GM19452 (cell line): ENCODE results near the gene RAD51B.
A peak's percentile ranks its signal among the peaks of the same experiment; 100 is the strongest.

Experiments
- ATAC-seq: cut with Tn5 transposase; IDR thresholded peaks from one replicate; pipeline ENCODE4 v1.9.1; 2021; ENCODE audit not compliant: unreplicated experiment

The RAD51B gene

GRCh38 chr14:68370057-68370360 lies 550.4 kb downstream of the RAD51B start:
- no peak for ATAC-seq

- ATAC-seq, result no peak
These were observed 552.8 kb downstream of the RAD51B start for GRCh38 chr14:68372368-68372767.

- no peak for ATAC-seq
These were observed 553.6 kb downstream of the RAD51B start for GRCh38 chr14:68373124-68373646.

DNA sequence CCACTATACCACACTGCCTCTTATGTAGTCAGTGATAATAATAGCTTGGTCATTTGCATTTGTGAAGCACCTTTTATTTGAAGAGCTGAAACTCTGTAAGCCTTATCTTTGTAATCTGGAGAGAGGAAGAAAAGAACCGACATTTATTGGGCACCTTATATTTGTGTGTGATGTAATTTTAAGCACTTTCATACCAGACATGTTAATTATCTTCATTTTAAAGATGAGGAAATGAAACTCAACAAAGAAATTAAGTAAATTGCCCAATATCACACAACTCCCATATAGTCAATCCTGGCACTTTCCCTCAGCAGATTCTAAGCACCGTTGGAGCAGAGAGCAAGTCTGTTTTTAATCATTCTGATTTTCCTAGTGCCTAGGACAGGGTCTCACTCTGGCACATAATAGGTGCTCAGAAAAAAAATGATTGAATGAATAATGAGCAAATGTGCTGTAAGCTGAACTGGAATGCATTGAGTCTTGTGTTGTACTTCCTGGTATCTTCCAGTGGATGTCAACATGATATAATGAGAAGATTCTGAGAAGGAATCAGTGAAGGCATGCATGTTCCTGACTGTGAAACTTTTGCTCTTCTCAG lies 554.4 kb downstream of the RAD51B start:
- no peak for ATAC-seq

- no peak for ATAC-seq
These were observed 555.1 kb downstream of the RAD51B start for GRCh38 chr14:68374682-68375081.

DNA sequence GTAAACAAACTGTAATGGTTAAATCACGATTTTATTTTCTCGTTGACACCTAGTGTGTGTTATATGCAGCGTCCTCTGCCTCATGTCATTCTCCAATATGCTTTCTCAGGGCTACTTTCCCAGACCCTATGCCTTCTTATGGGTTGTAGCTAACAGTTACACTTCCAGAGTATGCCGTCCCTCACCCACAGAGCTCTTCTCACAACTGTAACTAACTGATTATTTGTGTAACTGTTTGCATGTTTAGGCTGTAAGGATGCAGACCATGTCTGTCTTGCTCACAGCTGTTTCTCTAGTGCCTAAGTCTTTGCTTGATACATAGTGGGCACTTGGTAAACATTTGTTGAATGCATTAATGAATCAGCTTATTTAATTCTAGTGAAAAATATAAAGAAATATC lies 555.8 kb downstream of the RAD51B start:
- ATAC-seq, result no peak

DNA sequence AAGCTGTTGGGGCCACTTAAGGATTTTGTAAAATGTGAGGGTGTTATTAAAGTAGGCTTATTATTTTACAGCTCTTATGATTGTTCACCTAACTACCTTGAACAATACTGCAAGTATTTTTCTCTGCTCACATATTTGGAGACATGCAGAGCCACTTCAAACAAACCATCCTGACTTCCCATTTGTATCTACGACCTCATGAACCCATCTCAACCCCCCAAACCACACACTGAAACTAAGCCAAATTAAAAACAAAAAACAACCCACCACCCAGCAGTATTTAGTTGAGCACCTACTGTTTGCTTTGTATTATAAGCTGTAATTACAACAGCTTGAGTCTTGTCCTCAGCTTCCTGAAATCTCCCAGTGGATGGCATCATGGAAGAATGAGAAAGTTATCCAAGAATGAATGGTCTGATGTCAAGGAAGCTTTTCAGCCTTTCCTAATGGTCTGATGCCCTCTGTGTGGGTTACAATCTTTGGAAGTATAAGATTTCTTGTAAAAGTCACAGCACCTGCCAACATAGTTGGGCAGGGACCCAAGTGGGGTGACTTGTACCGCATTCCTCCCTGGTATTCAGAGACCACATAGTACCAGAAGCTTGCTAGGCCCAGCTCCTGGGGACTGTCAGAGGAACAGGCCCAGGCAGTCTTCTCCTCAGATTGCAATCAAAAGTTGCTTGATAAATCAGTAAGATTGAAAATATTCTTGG lies 556.6 kb downstream of the RAD51B start:
- ATAC-seq, result no peak

DNA sequence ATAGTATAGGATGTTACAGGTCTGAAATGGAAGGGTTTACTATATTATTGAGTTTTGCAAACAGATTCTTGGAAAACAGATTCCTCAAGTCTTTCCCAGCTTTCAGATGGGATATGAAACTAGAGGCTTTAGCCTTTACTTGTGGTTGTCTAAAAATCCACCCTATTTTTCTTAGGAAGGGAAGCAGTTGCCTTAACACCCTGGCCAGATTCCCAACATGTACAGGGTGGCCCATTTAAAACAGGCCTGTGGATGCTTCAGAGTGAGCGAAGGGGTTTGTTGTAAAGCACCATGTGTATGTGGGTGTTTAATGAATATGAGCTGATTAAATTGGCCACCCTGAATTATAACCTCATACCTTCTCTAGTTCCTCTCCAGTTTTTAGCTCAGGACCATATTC lies 557.4 kb downstream of the RAD51B start:
- ATAC-seq, result no peak

DNA sequence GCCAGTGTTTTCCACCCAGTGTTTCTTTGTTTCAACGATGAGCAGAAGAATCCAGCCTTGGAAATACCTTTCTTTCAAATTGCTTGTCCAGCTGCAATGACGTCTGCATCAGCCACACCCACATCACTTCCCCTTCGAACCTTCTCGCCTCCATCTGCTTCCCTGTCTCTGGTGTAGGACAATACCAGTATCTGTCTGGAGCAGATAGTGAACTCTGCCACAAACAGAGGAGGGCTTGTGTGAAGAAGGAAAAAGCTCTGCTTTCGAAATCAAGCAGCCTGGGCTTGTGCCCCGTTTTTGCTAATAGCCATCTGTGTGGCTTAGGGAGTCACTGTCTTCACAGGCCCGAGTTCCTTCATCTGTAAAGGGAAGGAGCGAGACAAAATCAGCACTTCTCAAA lies 557.9 kb downstream of the RAD51B start:
- no peak for ATAC-seq

GRCh38 chr14:68379510-68380328 lies 560.1 kb downstream of the RAD51B start:
- ATAC-seq, result no peak

DNA sequence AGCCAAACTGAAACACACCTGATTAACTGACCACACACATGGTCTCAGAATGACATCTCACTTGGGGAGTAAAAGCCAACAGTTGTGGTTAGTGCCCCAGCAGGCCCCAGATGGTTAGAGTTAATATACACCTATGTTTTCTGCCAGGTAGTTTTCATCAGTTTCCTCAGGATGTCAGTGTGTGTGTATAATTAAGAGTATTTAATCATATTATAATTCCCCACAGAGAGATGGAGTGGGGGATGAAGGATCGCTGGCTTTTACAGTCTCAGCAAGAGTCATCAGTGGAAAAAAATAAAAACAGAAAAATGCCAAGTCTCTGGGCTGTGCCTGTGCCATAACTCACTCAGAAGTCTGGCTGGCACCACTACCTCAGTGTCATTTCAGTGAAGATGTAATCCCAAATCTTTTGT lies 560.8 kb downstream of the RAD51B start:
- ATAC-seq, result peak; percentile 72

DNA sequence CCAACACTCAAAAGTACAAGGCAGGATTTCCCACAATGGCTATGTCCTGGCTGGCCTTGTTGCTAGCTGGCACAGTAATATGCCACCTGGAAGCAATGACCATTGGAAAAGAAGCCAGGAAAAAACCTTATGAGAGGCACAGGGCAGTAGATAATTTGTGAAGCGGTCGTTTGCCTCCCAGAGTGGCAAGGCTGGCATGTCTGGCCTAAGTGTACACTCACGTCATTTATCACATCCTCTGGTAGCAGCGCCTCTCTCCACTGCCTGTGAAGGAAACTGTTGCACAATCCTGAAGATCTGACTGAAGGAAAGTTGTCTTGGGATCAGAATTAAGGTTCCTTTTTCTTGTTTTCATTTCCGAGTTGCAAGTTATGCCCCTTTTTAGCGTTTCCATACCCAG lies 564.8 kb downstream of the RAD51B start:
- no peak for ATAC-seq

DNA sequence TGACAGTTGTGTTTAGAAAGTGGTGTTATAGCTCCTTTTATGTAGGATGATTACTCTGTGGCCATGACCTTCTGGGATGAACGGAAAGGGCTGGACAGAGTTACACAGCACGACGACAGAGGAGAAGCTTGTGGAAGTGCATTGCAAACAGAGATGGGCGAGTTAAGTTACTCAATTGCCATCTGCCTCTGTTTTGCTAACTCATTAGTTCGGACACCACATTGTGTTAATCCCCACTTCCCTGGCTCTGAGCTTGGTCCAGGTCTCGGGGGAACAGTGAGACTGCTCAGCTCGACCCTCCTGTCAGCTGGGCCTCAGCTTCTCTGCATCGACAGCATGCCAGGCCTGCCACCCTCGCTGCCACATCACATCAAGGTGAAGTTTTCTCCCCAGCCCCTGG lies 565.3 kb downstream of the RAD51B start:
- ATAC-seq, result no peak

DNA sequence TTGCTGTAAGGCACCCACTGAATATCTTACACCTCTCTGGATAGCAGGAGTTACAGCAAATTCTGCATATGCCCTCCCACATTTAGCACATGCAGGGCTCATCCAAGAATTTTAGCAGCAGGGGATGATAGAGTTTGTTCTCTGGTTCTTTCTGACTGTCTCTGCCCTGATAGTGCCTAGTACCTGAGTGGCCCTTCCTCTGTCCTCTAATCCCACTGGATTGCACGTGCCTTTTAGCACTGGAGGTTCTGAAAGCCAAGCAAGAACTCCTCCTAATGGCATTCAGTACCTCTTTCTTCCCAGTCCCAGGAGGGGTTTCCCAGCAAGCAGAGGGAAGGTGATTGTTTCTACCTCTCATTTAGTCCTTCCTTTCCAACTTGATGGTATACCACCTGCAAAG lies 566.9 kb downstream of the RAD51B start:
- no peak for ATAC-seq

GRCh38 chr14:68386950-68387779 lies 567.6 kb downstream of the RAD51B start:
- no peak for ATAC-seq

GRCh38 chr14:68389943-68390342 lies 570.4 kb downstream of the RAD51B start:
- ATAC-seq, result no peak

DNA sequence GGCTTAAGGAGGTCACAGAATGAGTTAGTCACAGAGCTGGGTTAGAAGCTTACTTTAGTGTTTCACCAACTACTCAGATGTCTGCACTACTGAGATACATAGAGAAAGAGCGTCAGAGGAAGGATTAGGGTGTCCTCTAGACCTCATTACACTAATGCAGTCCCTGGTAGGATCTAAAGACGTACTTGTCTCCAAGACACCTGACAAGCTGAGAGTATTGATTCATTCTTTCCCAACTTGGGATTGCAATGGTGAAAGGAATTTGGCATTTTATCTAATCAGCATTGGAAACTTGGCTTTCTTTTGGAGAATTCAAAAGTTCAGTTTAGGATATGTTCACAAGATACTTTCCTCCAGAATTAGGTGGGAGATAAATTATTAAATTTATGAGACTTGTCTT lies 571.2 kb downstream of the RAD51B start:
- no peak for ATAC-seq

DNA sequence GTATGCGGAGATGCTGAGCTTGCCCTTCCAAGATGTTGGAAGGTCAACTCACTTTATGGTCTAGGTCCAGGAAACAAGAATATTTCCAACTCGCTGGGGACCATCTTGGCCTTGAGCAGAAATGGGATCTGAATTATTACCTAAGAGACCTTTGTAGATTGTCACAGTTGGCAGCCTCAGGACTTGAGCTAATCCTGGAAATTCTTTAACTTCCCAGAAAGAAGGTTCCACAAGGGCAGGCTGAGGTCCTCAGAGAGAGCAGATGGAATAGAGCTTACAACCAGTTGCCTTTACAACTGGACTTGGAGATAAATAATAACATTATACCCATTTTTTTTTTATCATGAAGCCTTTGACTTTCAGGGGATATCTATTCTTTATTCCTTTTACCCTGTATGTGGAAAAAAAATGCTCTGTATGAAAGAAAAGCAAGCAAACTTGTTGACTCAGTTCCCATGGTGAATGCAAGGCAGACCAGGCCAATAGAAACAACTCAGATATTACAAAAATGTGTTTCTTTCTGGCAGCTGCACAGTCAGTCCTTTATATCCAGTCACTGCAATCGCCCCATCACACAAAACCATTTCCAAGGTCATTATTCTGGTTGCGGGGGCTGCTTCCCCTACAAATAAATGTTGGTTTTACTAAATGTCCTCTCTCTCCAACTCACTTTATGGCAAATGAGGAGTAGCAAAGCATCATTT lies 571.9 kb downstream of the RAD51B start:
- no peak for ATAC-seq

DNA sequence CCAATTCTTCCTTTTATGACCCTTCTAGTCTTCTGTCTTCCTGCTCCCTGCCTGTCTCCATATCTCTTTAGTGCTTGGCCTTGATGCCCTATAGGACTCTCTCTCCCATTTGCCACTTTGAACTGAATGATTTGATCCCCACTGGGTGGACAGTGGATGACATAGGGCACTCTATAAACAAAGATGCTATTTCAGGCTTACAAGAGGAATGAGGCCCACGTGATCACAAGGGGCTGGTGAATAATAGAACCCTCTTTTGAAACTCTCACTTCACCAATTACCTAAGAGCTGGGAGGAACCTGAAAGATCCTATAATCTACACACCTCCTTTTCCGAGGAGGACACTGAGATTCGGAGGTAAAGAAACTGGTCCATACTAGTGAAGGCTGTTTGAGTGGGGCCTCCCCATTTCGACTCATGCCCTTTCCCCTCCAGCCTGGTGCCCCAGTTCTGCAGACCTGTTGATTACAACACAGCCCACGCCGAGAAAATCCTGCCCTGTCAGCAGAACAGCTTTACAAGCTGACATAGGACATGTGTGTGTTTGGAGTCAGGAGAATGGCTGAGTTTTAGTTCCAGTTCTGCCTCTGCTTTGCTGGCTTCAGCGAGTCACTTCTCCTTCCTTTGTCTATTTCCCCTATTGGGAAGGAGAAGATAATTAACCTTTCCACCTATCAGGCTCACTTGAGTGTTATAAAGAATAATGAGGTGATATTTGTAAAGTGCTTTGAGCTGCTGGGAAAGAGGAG lies 573.0 kb downstream of the RAD51B start:
- ATAC-seq, result no peak

DNA sequence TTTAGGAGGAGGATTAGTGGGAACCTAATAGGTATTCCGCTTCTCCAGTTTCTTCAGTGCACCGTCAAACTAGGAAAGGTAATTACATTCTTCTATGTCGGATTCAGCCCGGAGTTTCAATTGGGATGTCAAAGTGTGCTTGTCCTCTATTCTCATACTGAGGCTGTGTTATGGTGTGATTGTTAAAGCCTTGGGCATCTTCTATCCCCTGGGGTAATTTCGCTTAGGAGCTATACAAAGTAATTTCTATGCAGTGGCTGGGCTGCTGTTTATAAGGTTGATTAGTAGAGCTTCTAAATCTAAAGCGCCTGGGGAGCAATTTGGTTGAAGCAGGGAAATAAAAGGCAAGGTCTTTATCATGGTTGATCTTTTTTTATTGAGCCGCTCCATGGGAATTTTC lies 573.7 kb downstream of the RAD51B start:
- ATAC-seq, result no peak
